ENCODE data around the gene ARHGAP31. TPM values are rescaled to one million over a fixed set of nuclear protein-coding genes. Genes with fewer than 3 reads are reported as not detected.

ARHGAP31 gene
- total and polyA plus RNA-seq, 2 of the 8 experiments (the other 6 are each of a cell fraction or from before 2014, with no cell fraction given): 1.1 to 7.6 TPM

DNA sequence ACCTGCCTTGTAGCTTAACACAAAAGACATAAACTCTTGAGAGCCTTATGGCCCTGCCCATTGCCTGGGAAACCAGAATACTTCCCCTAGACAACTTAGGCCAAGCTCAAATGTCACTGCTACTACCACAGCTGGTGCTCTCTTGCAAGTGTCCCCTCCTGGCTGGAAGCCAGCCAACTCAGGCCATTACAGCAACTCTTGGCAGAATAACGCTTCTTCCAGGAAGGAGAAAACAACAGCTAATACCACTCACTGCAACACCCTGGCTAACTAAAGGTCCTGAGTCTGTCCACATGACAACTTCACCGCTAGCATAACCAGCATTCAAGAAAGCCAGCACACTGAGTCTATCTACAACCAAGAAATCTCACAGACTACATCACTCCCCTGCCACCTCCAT lies 48.4 kb upstream of the ARHGAP31 start (continued):
- TF ChIP-seq CTBP2 (IDR thresholded peaks at IDR 0.05; ENCODE audit: borderline replicate concordance, insufficient read depth, insufficient read length, low read length): no peak
- no peak for TF ChIP-seq KDM1A (IDR thresholded peaks at IDR 0.05; ENCODE audit: borderline replicate concordance, low read length)
- TF ChIP-seq MAFK (IDR thresholded peaks at IDR 0.05; ENCODE audit: low read depth, low read length): no peak
- no peak for TF ChIP-seq SP4 (IDR thresholded peaks at IDR 0.05; ENCODE audit: low read length)

All from H1 (cell line).